Progenitor cell of endocrine pancreas (in vitro differentiated cells): ENCODE measurements around the gene LMNB1. TPM values are rescaled to one million over a fixed set of nuclear protein-coding genes. Genes with fewer than 3 reads are reported as not detected.
"Not testable (repeated sequence)": the region's sequence is repeated elsewhere in the genome, so short reads cannot be mapped to it uniquely, and the experiment has no call there.

Source experiments
- DNase-seq: peaks from one replicate; pipeline ENCODE4 v3.0.0; 2021; ENCODE audit warnings: low spot score; ENCODE audit not compliant: unreplicated experiment
- H3K27ac Mint-ChIP-seq: 2 replicates; pipeline ENCODE4 v1.8.0; 2021; ENCODE audit warnings: mild to moderate bottlenecking, moderate library complexity, mixed read lengths
- H3K27me3 Mint-ChIP-seq: 2 replicates; pipeline ENCODE4 v1.8.0; 2021; ENCODE audit warnings: mixed read lengths
- H3K36me3 Mint-ChIP-seq: 2 replicates; pipeline ENCODE4 v1.8.0; 2022; ENCODE audit warnings: mixed read lengths; ENCODE audit not compliant: insufficient read depth
- H3K4me1 Mint-ChIP-seq: 2 replicates; pipeline ENCODE4 v1.8.0; 2021; ENCODE audit warnings: low read depth, mixed read lengths
- H3K4me3 Mint-ChIP-seq: 2 replicates; pipeline ENCODE4 v1.8.0; 2021; ENCODE audit warnings: low read depth, mild to moderate bottlenecking, moderate library complexity, mixed read lengths
- H3K9me3 Mint-ChIP-seq: 2 replicates; pipeline ENCODE4 v1.8.0; 2021; ENCODE audit warnings: low read depth, mixed read lengths
- total RNA-seq: library from RNA; stranded (reverse); gene quantifications from 2 replicates; pipeline ENCODE4 v1.2.1, GENCODE V29; 2021
- TF ChIP-seq, protein P1 (sequence below): fragments of 200-600 bp; sonication (generic); IDR thresholded peaks from one replicate; pipeline ENCODE4 v1.5.0; 2021; ENCODE audit warnings: antibody characterized with exemption, mild to moderate bottlenecking; ENCODE audit not compliant: unreplicated experiment

LMNB1 gene
- total RNA-seq, 1 donor from 2014 or later = 152 TPM

DNA sequence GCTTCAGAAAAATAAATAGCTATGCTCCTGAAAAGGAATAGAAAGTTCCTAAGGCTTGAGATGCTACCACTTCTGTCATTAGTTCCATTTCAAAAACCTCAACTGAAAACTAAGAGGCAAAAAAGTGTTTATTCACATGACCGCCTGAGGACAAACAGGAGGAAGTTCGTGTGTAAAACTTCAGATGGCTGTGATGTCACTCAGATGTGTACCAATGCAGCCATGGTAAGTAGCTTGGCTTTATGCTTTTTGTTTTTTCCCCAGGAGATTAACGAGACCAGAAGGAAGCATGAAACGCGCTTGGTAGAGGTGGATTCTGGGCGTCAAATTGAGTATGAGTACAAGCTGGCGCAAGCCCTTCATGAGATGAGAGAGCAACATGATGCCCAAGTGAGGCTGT lies 33.0 kb downstream of the LMNB1 start:
- no peaks in the 10 kb centered on the region for H3K9me3 Mint-ChIP-seq
- no peak for DNase-seq
- H3K4me1 Mint-ChIP-seq = no peaks in the 10 kb centered on the region
- no peaks in the 10 kb centered on the region for H3K27me3 Mint-ChIP-seq
- TF ChIP-seq, protein P1, sequence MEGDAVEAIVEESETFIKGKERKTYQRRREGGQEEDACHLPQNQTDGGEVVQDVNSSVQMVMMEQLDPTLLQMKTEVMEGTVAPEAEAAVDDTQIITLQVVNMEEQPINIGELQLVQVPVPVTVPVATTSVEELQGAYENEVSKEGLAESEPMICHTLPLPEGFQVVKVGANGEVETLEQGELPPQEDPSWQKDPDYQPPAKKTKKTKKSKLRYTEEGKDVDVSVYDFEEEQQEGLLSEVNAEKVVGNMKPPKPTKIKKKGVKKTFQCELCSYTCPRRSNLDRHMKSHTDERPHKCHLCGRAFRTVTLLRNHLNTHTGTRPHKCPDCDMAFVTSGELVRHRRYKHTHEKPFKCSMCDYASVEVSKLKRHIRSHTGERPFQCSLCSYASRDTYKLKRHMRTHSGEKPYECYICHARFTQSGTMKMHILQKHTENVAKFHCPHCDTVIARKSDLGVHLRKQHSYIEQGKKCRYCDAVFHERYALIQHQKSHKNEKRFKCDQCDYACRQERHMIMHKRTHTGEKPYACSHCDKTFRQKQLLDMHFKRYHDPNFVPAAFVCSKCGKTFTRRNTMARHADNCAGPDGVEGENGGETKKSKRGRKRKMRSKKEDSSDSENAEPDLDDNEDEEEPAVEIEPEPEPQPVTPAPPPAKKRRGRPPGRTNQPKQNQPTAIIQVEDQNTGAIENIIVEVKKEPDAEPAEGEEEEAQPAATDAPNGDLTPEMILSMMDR = no peak
- H3K27ac Mint-ChIP-seq = no peak overlapping the region
- H3K36me3 Mint-ChIP-seq = peaks cover 31% of the 10 kb centered on the region
- no peak overlapping the region for H3K4me3 Mint-ChIP-seq

DNA sequence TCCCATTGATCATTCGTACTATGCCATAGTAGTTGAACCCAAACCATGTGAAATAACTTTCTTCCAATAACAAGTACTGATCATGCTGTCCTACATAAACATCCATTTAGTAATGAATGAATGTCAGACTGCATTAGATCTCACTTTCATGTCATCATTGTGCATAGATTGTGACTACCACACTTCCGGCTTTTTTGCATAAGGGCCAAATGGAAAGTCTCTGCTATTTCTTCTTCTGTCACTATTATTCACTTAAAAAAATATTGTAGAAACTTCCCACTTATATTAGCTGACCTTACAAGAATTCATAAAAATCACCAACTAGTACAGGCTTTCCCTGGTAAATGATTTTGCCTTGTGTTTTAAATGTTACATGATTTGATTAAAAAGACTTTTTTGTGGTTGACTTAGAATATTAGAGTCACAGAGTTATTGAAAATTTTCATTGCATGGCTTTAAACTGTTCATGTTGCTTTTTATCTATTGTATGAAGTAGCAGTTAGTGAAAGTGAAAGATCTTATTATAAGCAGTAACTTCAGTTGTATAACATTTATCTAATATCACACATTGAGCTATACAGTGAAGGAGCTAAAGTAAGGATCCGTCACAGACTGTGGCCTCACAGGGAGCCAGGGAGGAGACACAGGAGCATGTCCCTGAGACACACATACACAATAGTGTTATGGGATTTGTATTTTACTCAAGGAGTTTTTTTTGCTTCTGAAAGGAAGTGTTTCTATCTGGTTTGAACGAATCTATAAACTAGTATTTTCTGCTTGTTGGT lies 33.9 kb downstream of the LMNB1 start:
- DNase-seq = no peak
- Mint-ChIP-seq H3K27ac (no peak overlapping the region), H3K9me3 (no peaks in the 10 kb centered on the region), H3K4me1 (no peaks in the 10 kb centered on the region), H3K4me3 (no peak overlapping the region), H3K27me3 (no peaks in the 10 kb centered on the region), H3K36me3 (peaks cover 28% of the 10 kb centered on the region)
- TF ChIP-seq, protein P1 = no peak

DNA sequence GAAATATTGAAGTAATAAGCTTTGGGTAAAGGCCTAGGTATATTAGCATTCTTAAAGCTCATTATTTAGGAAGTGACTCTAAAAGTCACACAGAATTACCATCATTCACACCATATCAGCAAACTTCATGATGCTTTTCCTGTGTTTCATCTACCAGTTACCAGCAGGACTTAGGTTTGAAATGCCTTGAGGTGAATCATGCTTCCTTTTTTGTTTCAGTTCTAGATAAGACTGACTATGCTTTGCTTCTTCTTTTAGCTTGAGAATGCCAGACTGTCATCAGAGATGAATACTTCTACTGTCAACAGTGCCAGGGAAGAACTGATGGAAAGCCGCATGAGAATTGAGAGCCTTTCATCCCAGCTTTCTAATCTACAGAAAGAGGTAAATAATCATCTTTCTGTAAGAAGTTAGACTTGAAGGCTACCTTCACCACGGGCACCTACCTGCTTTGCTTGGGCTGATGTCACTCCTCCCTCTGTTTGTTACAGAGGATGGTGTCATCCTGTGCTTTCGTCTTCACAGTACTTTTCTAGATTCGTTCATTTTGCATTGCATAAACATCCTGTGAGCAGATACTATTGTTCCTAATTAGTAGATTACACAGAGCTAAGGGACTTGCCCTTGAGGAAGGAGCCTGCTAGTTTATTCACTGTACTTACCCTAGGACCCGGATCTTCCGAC lies 34.7 kb downstream of the LMNB1 start:
- TF ChIP-seq, protein P1 = no peak
- Mint-ChIP-seq H3K27me3 (no peaks in the 10 kb centered on the region), H3K27ac (peak overlapping the region; percentile 56), H3K9me3 (no peaks in the 10 kb centered on the region), H3K36me3 (peaks cover 26% of the 10 kb centered on the region), H3K4me3 (no peak overlapping the region), H3K4me1 (no peaks in the 10 kb centered on the region)
- DNase-seq = no peak

DNA sequence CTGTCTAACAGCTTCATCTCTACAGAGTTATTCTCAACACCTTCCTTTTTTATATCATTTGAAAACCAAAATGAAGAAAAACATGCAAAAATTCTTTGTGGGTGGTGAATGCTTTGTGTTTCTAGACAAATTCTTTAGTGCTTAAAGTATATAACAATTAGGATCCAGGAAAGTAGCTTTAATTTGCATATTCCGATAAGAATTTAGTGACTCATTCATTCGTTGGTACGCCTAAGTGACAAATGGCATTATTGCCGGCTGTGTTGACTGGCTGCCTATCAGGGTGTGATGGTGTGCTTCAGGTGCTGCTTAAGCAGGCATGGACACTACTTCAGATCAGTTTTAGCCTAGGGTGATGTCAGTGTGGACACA lies 35.2 kb downstream of the LMNB1 start:
- Mint-ChIP-seq H3K4me3 (no peak overlapping the region), H3K36me3 (peaks cover 29% of the 10 kb centered on the region), H3K27ac (peak overlapping the region; percentile 56), H3K9me3 (no peaks in the 10 kb centered on the region), H3K27me3 (no peaks in the 10 kb centered on the region), H3K4me1 (no peaks in the 10 kb centered on the region)
- DNase-seq = no peak
- TF ChIP-seq, protein P1 = no peak

DNA sequence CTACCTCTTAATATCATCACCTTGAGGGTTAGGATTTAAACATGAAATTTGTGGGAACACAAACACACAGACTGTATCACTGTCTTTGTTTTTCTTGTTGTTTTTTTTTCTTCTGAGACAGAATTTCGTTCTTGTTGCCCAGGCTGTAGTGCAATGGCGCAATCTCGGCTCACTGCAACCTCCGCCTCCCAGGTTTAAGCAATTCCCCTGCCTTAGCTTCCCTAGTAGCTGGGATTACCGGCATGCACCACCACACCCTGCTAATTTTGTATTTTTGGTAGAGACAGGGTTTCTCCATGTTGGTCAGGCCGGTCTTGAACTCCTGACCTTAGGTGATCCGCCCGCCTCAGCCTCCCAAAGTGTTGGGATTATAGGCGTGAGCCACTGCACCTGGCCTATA lies 36.9 kb downstream of the LMNB1 start:
- H3K36me3 Mint-ChIP-seq = peaks cover 37% of the 10 kb centered on the region
- H3K27ac Mint-ChIP-seq, H3K4me3 Mint-ChIP-seq, H3K4me1 Mint-ChIP-seq, DNase-seq, H3K9me3 Mint-ChIP-seq, H3K27me3 Mint-ChIP-seq: not testable (repeated sequence)
